NCI-H146 treated with DMSO at 0.1 percent for 48 hours (cell line): Measurements from ENCODE around the gene AIPL1.
A peak's percentile ranks its signal among the peaks of the same experiment; 100 is the strongest.
"Not testable (repeated sequence)": the region's sequence is repeated elsewhere in the genome, so short reads cannot be mapped to it uniquely, and the experiment has no call there.

Experiments
- DNase-seq: peaks from one replicate; lab custom pipeline; 2025; ENCODE audit not compliant: unreplicated experiment; lab: John Stamatoyannopoulos, UW

The AIPL1 gene, protein sequence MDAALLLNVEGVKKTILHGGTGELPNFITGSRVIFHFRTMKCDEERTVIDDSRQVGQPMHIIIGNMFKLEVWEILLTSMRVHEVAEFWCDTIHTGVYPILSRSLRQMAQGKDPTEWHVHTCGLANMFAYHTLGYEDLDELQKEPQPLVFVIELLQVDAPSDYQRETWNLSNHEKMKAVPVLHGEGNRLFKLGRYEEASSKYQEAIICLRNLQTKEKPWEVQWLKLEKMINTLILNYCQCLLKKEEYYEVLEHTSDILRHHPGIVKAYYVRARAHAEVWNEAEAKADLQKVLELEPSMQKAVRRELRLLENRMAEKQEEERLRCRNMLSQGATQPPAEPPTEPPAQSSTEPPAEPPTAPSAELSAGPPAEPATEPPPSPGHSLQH

DNA sequence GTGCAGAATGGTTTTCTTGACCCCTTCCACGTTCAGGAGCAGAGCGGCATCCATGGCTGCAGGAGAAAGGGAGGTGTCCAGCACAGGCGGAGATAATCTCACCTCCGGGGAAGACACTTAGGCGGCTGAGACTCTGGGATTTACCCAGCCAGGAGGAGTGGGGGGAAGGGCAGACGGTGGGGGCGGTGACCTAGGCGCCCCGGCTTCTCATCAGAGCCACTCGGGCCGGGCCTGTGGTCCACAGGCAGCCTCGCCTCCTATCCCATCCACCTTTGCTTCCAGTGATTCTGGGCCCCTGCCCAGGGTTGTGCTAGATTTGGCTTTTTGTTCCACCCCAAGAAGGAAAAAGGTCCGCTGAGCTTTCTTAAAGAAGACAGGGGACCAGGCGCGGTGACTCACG, at the start of gene AIPL1:
Gene AIPL1, minus strand, starts transcription at position 71 of the 400 bp plus-strand sequence. Its CDS starts 17 bp downstream, at position 54.
- DNase-seq = no peak

DNA sequence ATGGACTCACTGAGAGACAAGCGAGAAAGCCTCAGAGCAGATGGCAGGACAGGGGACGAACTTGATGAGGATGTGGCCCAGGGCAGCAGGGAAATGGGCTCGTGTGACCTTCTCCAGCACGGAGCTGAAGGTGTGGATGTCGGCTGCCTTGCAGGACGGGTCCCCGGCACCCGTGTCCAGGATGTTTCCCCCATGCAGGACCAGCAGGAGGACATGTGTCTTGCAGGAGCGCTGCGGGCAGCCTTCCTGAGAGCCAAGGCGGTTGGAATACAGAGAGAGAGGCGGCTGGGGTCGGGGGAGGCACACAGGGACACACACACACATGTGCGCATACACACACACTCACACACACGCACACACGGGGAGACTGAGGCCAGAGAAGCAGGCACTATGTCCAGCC, 48.6 kb upstream of the AIPL1 start:
- no peak for DNase-seq

DNA sequence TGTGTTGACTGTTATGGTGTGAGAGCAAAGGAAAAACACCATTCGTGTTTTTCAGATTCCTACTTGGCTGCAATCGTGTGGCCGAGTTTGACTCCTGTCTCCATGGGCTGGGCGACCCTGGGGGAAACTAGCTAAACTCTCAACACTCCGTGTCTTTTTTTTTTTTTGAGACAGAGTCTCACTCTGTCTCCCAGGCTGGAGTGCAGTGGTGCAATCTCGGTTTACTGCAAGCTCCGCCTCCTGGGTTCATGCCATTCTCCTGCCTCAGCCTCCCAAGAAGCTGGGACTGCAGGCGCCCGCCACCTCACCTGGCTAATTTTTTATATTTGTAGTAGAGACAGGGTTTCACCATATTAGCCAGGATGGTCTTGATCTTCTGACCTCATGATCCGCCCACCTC, 47.9 kb upstream of the AIPL1 start:
- DNase-seq = not testable (repeated sequence)

DNA sequence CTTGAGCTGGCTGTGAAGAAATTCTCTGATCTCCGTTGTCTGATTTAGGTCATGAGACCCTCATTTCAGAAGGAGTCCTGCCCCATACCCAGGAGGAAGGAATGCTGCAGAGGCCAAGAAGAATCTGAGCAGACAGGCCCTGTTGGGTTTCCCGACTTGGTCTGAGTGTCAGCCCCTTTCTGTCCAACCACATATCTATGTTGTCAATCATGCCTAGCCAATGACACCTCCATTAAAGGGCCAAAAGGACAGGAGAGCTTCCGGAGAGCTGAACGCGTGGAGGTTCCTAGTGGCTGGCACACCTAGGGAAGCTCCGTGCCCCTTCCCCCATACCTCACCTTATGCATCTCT, 47.2 kb upstream of the AIPL1 start:
- DNase-seq = no peak

DNA sequence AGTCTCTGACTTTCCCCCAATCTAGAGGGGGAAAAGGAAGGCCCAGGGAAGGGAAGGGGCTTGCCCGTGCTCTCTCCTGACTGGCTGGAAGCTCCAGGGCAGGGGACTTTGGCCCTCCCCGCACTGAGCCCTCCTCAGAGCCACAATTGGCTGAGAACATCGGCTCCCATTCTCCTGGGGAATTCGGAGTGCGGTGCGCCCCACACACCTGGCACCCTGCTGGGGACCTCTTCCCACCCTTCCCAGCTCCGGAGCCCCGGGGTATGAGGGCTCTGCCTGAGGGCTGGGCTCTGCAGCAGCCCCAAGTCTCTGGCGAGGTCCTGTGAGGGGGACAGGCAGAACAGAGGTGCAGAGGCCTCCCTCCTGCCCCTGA, 45.4 kb upstream of the AIPL1 start:
- no peak for DNase-seq

DNA sequence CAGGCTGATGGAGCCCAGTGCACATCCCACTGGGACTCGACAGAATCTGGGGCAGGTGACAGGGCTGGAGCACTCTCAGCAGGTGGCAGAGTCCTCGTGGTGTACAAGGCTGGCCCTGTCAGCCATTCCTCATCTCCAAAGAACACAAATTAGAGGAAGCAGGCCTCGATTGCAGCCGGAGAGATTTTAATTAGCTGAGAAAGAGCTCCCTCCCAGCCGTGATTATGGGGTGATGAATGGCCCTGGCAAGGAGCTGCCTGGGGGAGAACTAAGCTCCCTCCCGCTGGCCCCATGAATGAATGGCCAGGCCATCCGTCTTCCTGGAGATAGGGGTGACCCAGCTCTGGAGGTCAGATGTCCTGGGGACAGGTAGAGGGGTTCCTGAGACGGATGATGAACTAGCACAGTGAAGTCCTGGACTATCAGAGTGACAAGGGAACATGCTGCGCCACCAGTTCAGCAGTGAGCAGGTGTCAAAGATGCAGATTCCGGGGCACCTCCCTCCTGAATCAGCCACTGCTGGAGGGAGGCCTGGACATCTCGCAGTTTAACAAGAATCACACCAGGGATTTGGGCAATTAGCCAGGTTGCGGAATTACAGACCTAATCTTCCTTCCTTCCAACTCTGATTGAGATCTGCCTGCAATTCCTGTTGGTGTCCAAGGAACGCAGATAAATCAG, 44.8 kb upstream of the AIPL1 start:
- DNase-seq = peak; percentile 54

DNA sequence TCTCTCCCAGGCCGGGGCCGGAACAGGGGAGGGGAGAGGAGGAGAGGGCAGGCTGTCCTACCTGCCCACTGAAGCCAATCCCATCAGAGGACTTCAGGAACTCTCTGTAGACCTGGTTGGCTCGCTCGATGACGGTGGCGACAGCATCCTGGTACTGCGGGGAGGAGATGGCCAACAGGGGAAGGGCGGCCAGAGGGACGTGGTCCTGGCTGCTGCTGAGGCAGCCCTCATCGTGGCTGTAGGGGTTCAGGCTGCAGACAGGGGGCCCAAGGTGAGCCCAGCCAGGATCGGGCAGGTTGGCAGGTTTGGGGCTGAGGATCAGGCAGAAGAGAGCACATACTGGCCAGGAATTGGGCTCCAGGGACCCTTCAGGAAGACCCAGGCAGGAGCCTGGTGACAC, 43.6 kb upstream of the AIPL1 start:
- no peak for DNase-seq

DNA sequence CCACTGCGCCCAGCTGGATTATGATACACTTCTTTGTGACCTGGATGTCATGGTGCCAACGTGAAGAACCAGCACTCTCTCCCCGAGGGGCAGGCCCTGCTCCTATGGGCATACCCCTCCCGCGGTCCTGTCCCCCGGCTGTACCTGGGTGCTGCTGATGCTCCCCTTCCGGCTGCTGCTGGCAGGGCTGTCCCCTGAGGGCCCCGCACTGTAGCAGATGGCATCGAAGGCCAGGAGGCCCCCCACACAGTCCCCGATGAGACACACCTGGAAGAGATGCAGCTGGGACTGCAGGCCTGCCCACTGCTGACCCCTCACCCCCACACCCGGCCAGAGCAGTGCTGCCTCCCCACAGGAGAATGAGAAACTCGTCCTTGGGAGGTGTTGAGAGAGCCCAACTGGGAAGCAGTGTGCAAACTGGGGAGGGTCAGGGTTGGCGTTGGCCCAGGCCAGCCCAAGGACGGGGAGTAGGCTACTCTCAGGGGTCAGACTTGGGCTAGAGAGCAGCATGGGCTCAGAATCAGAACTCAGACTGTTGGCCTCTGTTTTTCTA, 43.0 kb upstream of the AIPL1 start:
- no peak for DNase-seq

DNA sequence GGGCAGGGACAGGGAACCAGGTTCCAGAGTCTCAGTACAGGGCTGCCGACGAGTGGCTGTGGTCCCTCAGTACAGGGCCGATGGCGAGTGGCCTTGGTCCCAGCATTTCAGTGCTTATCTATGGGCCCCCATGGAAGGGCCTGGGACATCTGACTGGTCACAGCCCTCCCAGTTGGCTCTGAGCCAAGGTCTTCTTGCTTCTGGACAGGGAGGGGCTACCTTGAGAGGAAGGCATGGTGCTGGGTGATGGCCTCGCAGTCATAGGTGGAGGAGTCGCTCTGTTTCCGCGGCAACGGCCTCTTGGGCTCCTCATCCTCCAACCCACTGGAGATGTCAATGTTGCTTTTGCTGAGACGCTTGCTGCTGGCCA, 41.9 kb upstream of the AIPL1 start:
- no peak for DNase-seq

DNA sequence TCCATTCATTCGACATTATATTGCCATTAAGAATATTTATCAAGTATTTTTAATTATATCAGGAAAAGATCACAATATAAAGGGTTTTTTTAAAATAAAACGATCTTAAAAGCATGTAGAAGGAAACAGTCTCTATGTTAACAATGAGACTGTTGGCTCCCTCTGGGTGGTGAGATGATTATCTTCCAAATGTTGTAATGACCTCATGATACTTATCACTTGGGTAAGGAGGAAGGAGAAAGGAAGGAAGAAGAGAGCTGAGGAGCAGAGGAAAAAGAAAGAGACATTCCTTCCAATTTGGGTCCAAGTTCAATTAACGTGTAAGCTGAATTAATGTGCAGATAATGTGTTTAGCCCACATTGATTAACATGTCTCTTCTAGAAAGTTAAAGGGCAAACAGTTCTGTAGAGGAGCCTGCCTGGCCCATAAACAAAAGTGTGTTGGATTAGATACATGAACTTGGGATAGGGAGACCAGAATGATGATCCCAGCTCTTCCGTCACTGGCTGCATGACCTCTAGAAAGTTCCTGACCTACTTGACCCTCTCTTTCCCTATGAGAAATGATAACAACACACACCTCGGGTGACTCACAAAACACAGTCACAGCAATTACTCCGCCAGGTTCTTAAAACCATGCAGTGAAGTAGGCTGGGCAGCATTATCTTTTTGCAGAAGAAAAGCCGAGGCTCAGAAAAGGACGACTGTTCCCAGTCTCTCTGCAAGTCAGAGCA, 41.3 kb upstream of the AIPL1 start:
- DNase-seq = no peak

DNA sequence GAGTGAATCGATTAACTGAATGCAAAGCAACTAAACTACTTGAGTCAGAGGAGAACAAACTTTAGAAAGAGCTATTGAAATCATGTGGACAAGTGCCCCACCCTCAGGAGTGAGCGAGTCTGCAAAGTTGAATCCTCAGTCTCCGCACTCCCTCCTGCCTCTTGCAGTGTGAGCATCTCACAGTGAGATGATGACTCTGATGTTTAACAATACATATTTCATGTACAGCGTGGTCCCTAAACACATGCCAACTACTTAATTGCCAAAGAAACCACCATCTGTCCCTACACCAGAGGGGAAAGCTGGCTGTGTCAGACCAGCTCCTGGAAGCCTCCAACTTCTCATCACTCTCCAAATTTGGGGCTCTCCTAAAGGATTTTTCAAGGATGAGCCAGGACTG, 40.5 kb upstream of the AIPL1 start:
- DNase-seq = no peak

DNA sequence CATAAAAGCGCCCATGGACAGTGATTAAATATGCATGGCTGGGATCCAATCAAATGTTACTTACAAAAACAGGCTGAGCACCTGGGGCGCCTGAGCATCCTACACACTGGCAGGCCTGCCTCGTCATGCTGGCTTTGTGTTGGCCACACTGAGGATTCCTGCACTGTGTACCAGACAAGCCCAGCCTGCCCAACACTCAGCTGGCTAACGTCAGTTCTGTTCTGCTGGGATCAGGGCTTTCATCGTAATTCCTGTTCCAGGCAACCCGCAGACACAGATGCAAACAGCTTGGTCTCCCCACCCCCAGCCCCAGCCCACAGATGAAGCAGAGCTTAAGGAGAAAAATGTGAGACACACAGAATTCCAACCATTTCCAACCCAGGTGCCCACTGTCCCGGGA, 40.0 kb upstream of the AIPL1 start:
- DNase-seq = no peak

DNA sequence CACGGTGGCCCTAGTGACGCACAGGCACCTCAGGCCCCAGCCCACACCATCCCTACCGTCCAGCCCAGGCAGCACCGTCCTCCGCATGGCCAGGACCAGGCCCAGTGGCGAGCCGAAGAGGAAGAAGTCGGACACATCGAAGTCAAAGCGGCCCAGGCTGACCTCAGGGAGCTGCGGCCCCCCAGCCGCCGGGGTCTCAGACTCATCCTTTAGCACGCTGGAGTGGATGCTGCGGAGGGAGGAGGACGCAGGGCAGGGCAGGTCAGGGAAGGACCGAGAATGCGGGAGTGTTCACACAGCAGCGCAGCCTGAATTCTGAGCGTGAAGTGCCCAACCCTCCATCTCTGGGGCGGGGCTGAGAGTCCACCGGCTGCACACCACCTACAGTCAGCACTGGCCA, 39.5 kb upstream of the AIPL1 start:
- no peak for DNase-seq

DNA sequence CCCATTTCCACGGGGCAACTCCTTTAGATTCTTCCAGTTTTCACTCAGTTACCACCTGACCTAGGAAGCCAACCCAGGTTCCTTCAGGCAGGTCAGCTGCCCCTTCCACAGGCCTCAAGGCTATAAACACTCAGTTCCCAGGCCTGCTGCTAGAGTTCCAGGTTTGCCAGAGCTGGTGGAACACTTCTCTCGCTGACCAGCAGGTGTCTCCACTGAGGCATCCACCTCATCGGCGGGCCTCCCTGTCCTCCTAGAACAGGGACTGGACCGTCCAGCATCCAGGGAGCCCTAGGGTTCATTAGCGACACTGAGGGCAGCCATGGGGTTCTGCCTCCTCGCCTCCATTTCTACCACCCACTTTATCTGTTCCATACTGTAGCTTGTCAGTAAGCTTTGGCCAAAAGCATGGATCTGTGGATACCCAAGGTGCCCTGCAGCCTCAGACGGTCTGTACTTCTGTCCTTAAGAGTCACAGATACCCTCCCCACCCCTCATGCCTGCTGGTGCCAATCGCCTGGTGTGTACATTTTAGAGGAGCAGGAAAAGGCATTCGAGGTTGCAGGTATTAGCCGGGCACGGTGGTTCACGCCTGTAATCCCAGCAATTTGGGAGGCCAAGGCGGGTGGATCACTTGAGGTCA, 38.3 kb upstream of the AIPL1 start:
- DNase-seq = peak; percentile 14

DNA sequence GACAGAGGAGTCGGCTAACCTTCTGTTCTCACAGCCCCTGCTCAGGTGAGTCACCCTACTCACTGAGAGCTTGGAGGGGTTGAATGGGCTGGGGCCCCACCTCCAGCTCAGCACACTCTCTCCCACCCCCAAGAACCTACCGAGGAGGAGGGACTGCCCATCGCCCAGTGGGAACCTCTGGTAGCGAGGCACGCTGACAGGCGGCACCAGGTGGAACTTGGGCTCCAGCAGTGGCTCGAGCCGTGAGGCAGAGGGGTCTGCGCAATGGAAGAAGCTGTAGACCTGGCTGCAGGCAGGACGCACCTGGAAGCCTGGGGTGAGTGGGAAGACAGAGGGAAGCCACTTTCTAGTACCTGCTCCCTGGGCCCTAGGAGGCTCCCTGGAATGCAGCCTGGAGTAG, 37.6 kb upstream of the AIPL1 start:
- no peak for DNase-seq

DNA sequence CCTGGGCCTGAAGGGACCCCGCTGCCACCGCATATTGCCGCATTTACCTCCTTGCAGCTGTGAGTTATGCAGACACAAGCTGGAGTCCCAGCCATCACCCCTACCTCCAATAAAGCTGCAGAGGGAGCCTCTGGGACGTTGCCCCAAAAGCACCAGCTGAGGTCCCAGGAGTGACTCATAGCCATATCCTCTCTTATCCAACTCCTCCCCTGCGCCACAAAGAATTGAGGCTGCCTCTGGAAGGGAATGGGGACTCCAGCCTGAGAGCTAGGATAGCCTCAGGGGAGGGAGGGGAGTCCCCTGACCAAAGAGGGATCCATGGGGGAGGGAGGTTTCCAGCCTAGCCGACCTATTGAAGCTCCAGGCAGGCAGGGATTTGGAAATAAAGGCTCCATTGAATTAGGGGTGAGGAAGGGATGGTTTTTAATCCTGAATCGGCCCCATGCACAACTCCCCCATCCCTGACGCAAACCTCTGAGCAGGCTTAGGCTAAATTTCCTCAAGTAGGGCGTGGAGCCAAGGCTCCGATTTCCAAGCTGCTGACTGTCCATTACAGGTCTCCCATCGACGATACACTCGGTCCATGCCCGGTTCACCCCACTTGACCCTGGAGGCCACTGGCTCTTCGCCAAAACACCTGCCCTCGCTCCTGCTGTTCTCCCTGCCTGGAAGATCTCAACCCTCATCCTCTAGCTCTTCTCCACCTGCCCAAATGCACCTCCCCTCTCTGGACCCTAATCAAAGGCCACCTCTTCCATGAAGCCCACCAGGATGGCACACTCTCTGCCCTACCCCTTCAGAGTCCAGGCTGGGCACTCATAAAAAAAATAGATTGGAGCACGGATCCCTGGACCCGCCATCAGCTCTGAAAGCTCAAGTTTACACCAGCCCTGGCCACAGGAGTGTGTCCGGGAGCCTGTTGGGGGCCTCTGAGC, 36.9 kb upstream of the AIPL1 start:
- DNase-seq = no peak

DNA sequence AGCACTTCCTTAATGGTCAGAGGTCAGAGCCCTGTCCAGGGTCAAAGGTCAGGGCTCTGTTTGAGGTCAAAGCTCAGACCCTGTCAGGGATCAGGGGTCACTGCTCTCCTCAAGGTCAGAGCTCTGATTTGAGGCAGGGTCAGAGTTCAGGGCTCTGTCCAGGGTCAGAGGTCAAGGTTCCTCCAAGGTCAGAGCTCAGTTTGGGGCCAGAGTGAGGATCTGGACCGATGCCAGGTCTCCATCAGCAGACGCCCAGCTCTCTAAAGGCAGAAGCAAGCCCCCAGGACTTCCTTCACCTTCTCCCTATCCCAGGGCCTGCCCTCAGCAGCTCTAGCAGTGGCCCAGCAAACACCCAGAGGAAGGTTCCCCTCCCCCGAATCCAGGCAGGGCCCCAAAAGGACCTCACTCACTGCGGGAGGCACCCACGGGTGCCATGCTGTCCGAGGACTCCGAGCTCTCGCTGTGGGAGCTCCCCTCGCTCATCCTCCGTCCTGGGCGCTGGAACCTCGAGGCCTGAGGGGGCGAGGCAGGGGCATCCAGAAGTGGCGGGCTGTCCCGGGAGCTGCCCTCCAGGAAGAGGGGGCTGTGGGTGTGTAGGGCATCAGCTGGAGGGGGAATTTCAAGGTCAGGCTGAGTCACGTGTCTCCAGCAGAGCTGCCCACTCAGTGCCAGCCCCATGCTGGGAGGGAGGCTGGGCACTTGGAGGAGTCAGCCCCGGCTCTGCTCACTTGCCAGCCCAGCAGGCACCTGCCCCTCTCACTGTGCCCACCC, 36.0 kb upstream of the AIPL1 start:
- DNase-seq = no peak

DNA sequence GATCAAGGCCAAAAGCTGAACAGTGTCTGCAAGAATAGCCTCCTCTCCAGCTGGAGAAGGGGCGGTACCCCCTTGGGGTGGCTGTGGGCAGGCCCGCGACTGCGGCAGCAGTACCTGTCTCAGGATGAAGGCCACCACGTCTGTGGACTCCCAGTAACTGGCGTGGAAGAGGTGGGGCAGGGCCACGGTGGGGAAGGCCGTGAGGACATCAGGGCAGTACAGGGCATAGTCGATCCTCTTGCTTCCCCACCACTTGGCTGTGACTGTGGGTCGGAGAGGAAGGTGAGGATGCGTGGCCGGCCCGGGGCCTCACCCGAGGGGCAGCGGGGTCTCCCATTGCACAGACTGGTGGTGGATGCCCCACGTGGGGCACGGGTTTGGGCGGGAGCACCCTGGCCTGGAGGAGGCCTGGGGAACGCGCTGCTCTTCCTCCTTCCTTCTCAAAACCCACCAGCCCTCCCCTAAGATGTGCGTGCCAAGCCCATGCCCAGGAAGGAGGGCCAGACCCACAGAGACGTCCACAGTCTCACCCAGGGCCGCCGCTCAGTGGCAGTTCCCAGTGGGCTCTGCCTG, 35.3 kb upstream of the AIPL1 start:
- DNase-seq = no peak

DNA sequence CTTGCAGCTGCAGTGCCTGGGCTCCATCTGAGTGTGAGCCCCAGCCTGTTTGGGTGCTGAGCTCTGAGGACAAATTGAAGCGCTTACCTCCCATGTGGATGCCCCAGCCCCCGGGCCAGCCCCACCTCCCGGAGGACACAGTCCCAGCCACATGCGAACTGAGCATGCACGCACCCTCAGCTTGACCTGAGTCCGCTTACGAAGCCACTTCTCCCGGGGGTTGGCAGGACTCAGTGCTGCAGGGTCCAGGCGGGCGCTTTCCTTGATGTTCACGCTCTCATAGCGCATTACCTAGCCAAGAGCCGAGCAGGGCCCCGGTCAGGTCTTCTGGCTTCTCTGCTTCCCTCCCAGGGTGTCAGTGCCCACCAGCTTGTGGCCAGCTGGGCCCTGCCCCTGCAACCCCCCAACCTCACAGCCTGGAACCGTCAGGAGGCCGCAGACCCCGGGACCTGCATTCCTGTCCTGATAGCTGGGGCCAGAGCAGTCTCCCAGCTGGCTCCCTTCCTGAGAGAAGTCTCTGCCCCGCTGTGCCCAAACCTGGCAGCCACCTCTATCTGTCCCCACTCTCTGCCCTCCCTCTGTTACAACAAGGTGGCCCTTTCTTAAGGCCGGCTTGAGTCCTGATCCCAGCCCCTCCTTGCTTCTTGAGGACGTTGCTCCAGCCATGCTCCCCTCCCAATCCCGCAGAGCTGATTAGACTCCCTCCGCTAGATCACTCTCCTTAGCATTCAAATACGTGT, 33.3 kb upstream of the AIPL1 start:
- no peak for DNase-seq
